ENCODE measurements around the gene ERP27.

Gene ERP27

GRCh38 chr12:14972816-14973215, 34.5 kb upstream of the ERP27 start, which contains the start of gene PDE6H:
Gene PDE6H (plus strand): TSS chr12:14973042. CDS start chr12:14978013, 4,971 bp downstream.
- no peak within 1 kb of the TSS for H3K27ac ChIP-seq (ENCODE audit: low read length)
- H3K4me3 ChIP-seq (ENCODE audit: low read length), result no peak within 1 kb of the TSS
- H3K9ac ChIP-seq (ENCODE audit: low read depth, low read length), result no peak within 1 kb of the TSS
- H3K4me1 ChIP-seq (ENCODE audit: insufficient read depth, low read length), result no peaks in the 10 kb centered on the region
- no peaks in the 10 kb centered on the region for H3K27me3 ChIP-seq (ENCODE audit: insufficient read depth, low read length)
- no peaks in the 10 kb centered on the region for H3K36me3 ChIP-seq (ENCODE audit: insufficient read depth, low read depth, low read length)
- no peaks in the 10 kb centered on the region for H3K9me3 ChIP-seq (ENCODE audit: insufficient read depth, low read depth, low read length)

GRCh38 chr12:14970473-14970872, 32.1 kb upstream of the ERP27 start:
- Histone ChIP-seq H3K4me1 (ENCODE audit: insufficient read depth, low read length) (no peaks in the 10 kb centered on the region), H3K27me3 (ENCODE audit: insufficient read depth, low read length) (no peaks in the 10 kb centered on the region), H3K36me3 (ENCODE audit: insufficient read depth, low read depth, low read length) (no peaks in the 10 kb centered on the region), H3K9me3 (ENCODE audit: insufficient read depth, low read depth, low read length) (no peaks in the 10 kb centered on the region), H3K9ac (ENCODE audit: low read depth, low read length) (no peak overlapping the region), H3K27ac (ENCODE audit: low read length) (no peak overlapping the region), H3K4me3 (ENCODE audit: low read length) (no peak overlapping the region)

- H3K4me3 ChIP-seq (ENCODE audit: low read length), result no peak overlapping the region
- H3K27me3 ChIP-seq (ENCODE audit: insufficient read depth, low read length), result no peaks in the 10 kb centered on the region
- H3K36me3 ChIP-seq (ENCODE audit: insufficient read depth, low read depth, low read length), result no peaks in the 10 kb centered on the region
- H3K4me1 ChIP-seq (ENCODE audit: insufficient read depth, low read length), result no peaks in the 10 kb centered on the region
- no peak overlapping the region for H3K27ac ChIP-seq (ENCODE audit: low read length)
- no peaks in the 10 kb centered on the region for H3K9me3 ChIP-seq (ENCODE audit: insufficient read depth, low read depth, low read length)
- H3K9ac ChIP-seq (ENCODE audit: low read depth, low read length), result no peak overlapping the region
These were observed 30.1 kb upstream of the ERP27 start for GRCh38 chr12:14968478-14968877.

- no peak overlapping the region for H3K9ac ChIP-seq (ENCODE audit: low read depth, low read length)
- no peaks in the 10 kb centered on the region for H3K9me3 ChIP-seq (ENCODE audit: insufficient read depth, low read depth, low read length)
- no peak overlapping the region for H3K27ac ChIP-seq (ENCODE audit: low read length)
- no peaks in the 10 kb centered on the region for H3K36me3 ChIP-seq (ENCODE audit: insufficient read depth, low read depth, low read length)
- no peaks in the 10 kb centered on the region for H3K27me3 ChIP-seq (ENCODE audit: insufficient read depth, low read length)
- no peaks in the 10 kb centered on the region for H3K4me1 ChIP-seq (ENCODE audit: insufficient read depth, low read length)
- no peak overlapping the region for H3K4me3 ChIP-seq (ENCODE audit: low read length)
These were observed 26.9 kb upstream of the ERP27 start for GRCh38 chr12:14965221-14965620.

GRCh38 chr12:14964406-14964805, 26.1 kb upstream of the ERP27 start:
- no peak overlapping the region for H3K4me3 ChIP-seq (ENCODE audit: low read length)
- H3K27ac ChIP-seq (ENCODE audit: low read length), result no peak overlapping the region
- H3K9me3 ChIP-seq (ENCODE audit: insufficient read depth, low read depth, low read length), result no peaks in the 10 kb centered on the region

GRCh38 chr12:14963520-14963919, 25.2 kb upstream of the ERP27 start:
- Histone ChIP-seq H3K4me1 (ENCODE audit: insufficient read depth, low read length) (no peaks in the 10 kb centered on the region), H3K9me3 (ENCODE audit: insufficient read depth, low read depth, low read length) (no peaks in the 10 kb centered on the region), H3K27me3 (ENCODE audit: insufficient read depth, low read length) (no peaks in the 10 kb centered on the region), H3K9ac (ENCODE audit: low read depth, low read length) (no peak overlapping the region), H3K4me3 (ENCODE audit: low read length) (no peak overlapping the region), H3K27ac (ENCODE audit: low read length) (no peak overlapping the region), H3K36me3 (ENCODE audit: insufficient read depth, low read depth, low read length) (no peaks in the 10 kb centered on the region)

More at GRCh38 chr12:14964406-14964805, 26.1 kb upstream of the ERP27 start:
- Histone ChIP-seq H3K4me1 (ENCODE audit: insufficient read depth, low read length) (no peaks in the 10 kb centered on the region), H3K27me3 (ENCODE audit: insufficient read depth, low read length) (no peaks in the 10 kb centered on the region), H3K9ac (ENCODE audit: low read depth, low read length) (no peak overlapping the region), H3K36me3 (ENCODE audit: insufficient read depth, low read depth, low read length) (no peaks in the 10 kb centered on the region)

- H3K9me3 ChIP-seq (ENCODE audit: insufficient read depth, low read depth, low read length), result no peaks in the 10 kb centered on the region
- no peak overlapping the region for H3K27ac ChIP-seq (ENCODE audit: low read length)
- no peak overlapping the region for H3K9ac ChIP-seq (ENCODE audit: low read depth, low read length)
- no peak overlapping the region for H3K4me3 ChIP-seq (ENCODE audit: low read length)
- H3K36me3 ChIP-seq (ENCODE audit: insufficient read depth, low read depth, low read length), result no peaks in the 10 kb centered on the region
- no peaks in the 10 kb centered on the region for H3K4me1 ChIP-seq (ENCODE audit: insufficient read depth, low read length)
- no peaks in the 10 kb centered on the region for H3K27me3 ChIP-seq (ENCODE audit: insufficient read depth, low read length)
These were observed 24.5 kb upstream of the ERP27 start for GRCh38 chr12:14962797-14963196.

GRCh38 chr12:14962153-14962539, 23.8 kb upstream of the ERP27 start:
- H3K27ac ChIP-seq (ENCODE audit: low read length), result no peak overlapping the region
- no peaks in the 10 kb centered on the region for H3K27me3 ChIP-seq (ENCODE audit: insufficient read depth, low read length)
- no peaks in the 10 kb centered on the region for H3K4me1 ChIP-seq (ENCODE audit: insufficient read depth, low read length)
- H3K36me3 ChIP-seq (ENCODE audit: insufficient read depth, low read depth, low read length), result no peaks in the 10 kb centered on the region
- no peak overlapping the region for H3K9ac ChIP-seq (ENCODE audit: low read depth, low read length)
- H3K4me3 ChIP-seq (ENCODE audit: low read length), result no peak overlapping the region
- no peaks in the 10 kb centered on the region for H3K9me3 ChIP-seq (ENCODE audit: insufficient read depth, low read depth, low read length)

- no peaks in the 10 kb centered on the region for H3K4me1 ChIP-seq (ENCODE audit: insufficient read depth, low read length)
- no peak within 1 kb of the TSS for H3K27ac ChIP-seq (ENCODE audit: low read length)
- no peaks in the 10 kb centered on the region for H3K9me3 ChIP-seq (ENCODE audit: insufficient read depth, low read depth, low read length)
- H3K36me3 ChIP-seq (ENCODE audit: insufficient read depth, low read depth, low read length), result no peaks in the 10 kb centered on the region
- H3K9ac ChIP-seq (ENCODE audit: low read depth, low read length), result no peak within 1 kb of the TSS
- H3K4me3 ChIP-seq (ENCODE audit: low read length), result no peak within 1 kb of the TSS
- no peaks in the 10 kb centered on the region for H3K27me3 ChIP-seq (ENCODE audit: insufficient read depth, low read length)
These were observed 23.3 kb upstream of the ERP27 start, which contains the start of gene ARHGDIB for GRCh38 chr12:14961466-14962152. Gene ARHGDIB (minus strand): TSS chr12:14961601. CDS start chr12:14950712, 10,889 bp downstream.

- no peaks in the 10 kb centered on the region for H3K36me3 ChIP-seq (ENCODE audit: insufficient read depth, low read depth, low read length)
- no peaks in the 10 kb centered on the region for H3K27me3 ChIP-seq (ENCODE audit: insufficient read depth, low read length)
- no peak overlapping the region for H3K4me3 ChIP-seq (ENCODE audit: low read length)
- no peaks in the 10 kb centered on the region for H3K4me1 ChIP-seq (ENCODE audit: insufficient read depth, low read length)
- no peak overlapping the region for H3K9ac ChIP-seq (ENCODE audit: low read depth, low read length)
- no peaks in the 10 kb centered on the region for H3K9me3 ChIP-seq (ENCODE audit: insufficient read depth, low read depth, low read length)
- no peak overlapping the region for H3K27ac ChIP-seq (ENCODE audit: low read length)
These were observed 22.5 kb upstream of the ERP27 start for GRCh38 chr12:14960548-14961465.

GRCh38 chr12:14959916-14960496, 21.7 kb upstream of the ERP27 start:
- Histone ChIP-seq H3K36me3 (ENCODE audit: insufficient read depth, low read depth, low read length) (no peaks in the 10 kb centered on the region), H3K27me3 (ENCODE audit: insufficient read depth, low read length) (no peaks in the 10 kb centered on the region), H3K9me3 (ENCODE audit: insufficient read depth, low read depth, low read length) (no peaks in the 10 kb centered on the region), H3K4me1 (ENCODE audit: insufficient read depth, low read length) (no peaks in the 10 kb centered on the region), H3K4me3 (ENCODE audit: low read length) (no peak overlapping the region), H3K27ac (ENCODE audit: low read length) (no peak overlapping the region), H3K9ac (ENCODE audit: low read depth, low read length) (no peak overlapping the region)

Data from iPS-20b (cell line).